ENCODE data around the gene MAML1. TPM values are rescaled to one million over a fixed set of nuclear protein-coding genes. Genes with fewer than 3 reads are reported as not detected.

The MAML1 gene
- total and polyA plus RNA-seq, 2 experiments from 2014 or later, result 9.6 to 43.9 TPM

DNA sequence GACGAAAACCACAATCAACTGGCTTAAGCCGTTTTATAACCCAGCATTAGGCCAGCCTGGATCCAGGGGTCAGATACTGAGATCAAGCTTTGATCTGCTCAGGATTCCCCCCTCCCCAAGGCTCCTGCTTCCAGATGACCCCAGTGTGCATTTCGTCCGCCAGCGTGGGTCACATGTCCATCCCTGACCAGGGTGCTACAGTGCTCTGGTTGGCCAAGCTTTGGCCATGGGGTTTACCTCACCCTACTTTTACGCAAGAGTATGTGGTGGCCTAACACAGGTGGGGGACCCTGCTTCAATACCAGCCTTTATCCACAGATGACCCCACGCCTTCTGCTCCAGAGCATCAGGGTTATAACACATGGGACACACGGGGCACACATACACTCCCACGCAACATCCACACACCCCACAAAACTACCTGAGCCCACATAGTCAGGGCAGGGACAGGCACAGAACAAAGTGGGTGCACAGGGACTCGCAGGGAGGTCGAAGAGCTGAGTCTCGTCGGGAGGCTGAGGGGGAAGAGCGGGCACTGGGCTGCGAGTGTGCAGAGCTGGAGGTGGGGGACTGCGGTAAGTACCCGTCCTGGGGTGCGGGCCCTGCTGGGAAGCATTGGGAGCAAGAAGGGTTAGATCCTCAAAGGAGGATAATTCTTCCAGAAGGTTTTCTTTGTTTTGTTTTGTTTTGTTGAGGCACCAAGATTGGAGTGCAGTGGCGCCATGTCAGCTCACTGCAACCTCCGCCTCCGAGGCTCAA lies 83.0 kb downstream of the MAML1 start:
- peaks cover 12% of the 10 kb centered on the region; the same call in 1 of the 2 replicates for H3K27me3 ChIP-seq (ENCODE audit: insufficient read depth)
- H3F3A ChIP-seq (replicated peaks; ENCODE audit: low read depth), result peaks cover 33% of the 10 kb centered on the region
- no peaks in the 10 kb centered on the region; the same call in 1 of the 2 replicates for H4K20me1 ChIP-seq (replicated peaks; ENCODE audit: insufficient read depth)
- H3K9me2 ChIP-seq (ENCODE audit: insufficient read depth), result no peaks in the 10 kb centered on the region
- peak overlapping the region; percentile 84; the same call in 1 of the 2 replicates for H3K4me2 ChIP-seq
- H3K27me3 Mint-ChIP-seq (ENCODE audit: insufficient read depth, low read depth, poor library complexity), result peaks cover 36% of the 10 kb centered on the region
- peaks cover 33% of the 10 kb centered on the region for H3K4me1 ChIP-seq (ENCODE audit: insufficient read depth)
- no peaks in the 10 kb centered on the region for H3K9me3 Mint-ChIP-seq
- no peak for ATAC-seq
- DNase-seq (ENCODE audit: low spot score), result no peak
- peaks cover 5% of the 10 kb centered on the region; the same call in 1 of the 2 replicates for H3K36me3 ChIP-seq (ENCODE audit: insufficient read depth)
- no peaks in the 10 kb centered on the region for H3K79me2 ChIP-seq (replicated peaks; ENCODE audit: insufficient read depth)
- peaks cover 32% of the 10 kb centered on the region for H3K36me3 Mint-ChIP-seq (ENCODE audit: low read depth)
- H3K4me3 Mint-ChIP-seq, result peak overlapping the region; percentile 58
- H3K4me3 ChIP-seq, result peak overlapping the region; percentile 57; the same call in 1 of the 2 replicates
- TF ChIP-seq, protein P1, sequence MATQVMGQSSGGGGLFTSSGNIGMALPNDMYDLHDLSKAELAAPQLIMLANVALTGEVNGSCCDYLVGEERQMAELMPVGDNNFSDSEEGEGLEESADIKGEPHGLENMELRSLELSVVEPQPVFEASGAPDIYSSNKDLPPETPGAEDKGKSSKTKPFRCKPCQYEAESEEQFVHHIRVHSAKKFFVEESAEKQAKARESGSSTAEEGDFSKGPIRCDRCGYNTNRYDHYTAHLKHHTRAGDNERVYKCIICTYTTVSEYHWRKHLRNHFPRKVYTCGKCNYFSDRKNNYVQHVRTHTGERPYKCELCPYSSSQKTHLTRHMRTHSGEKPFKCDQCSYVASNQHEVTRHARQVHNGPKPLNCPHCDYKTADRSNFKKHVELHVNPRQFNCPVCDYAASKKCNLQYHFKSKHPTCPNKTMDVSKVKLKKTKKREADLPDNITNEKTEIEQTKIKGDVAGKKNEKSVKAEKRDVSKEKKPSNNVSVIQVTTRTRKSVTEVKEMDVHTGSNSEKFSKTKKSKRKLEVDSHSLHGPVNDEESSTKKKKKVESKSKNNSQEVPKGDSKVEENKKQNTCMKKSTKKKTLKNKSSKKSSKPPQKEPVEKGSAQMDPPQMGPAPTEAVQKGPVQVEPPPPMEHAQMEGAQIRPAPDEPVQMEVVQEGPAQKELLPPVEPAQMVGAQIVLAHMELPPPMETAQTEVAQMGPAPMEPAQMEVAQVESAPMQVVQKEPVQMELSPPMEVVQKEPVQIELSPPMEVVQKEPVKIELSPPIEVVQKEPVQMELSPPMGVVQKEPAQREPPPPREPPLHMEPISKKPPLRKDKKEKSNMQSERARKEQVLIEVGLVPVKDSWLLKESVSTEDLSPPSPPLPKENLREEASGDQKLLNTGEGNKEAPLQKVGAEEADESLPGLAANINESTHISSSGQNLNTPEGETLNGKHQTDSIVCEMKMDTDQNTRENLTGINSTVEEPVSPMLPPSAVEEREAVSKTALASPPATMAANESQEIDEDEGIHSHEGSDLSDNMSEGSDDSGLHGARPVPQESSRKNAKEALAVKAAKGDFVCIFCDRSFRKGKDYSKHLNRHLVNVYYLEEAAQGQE (IDR thresholded peaks at IDR 0.05; ENCODE audit: unreplicated experiment), result no peak
- TF ChIP-seq CTCF (conservative IDR thresholded peaks at IDR 0.05; ENCODE audit: low read depth in 2 of 2) (no peak), ZNF331 (CRISPR knock-in tag; IDR thresholded peaks at IDR 0.05; ENCODE audit: low read depth) (no peak), STAT1 (IDR thresholded peaks at IDR 0.05; ENCODE audit: unreplicated experiment) (no peak), POLR2AphosphoS5 (IDR thresholded peaks at IDR 0.05; ENCODE audit: low read depth) (no peak), JUNB (IDR thresholded peaks at IDR 0.05; ENCODE audit: unreplicated experiment) (no peak), EZH2phosphoT487 (IDR thresholded peaks at IDR 0.05; ENCODE audit: unreplicated experiment) (no peak), ETS1 (IDR thresholded peaks at IDR 0.05) (no peak), NANOG (IDR thresholded peaks at IDR 0.05; ENCODE audit: borderline replicate concordance) (no peak), ZNF114 (CRISPR knock-in tag; IDR thresholded peaks at IDR 0.05) (no peak), CREB1 (CRISPR knock-in tag; IDR thresholded peaks at IDR 0.05; ENCODE audit: low read depth) (no peak), EZH2 (IDR thresholded peaks at IDR 0.05; ENCODE audit: low read depth, unreplicated experiment) (no peak)
- TF ChIP-seq, protein P2, sequence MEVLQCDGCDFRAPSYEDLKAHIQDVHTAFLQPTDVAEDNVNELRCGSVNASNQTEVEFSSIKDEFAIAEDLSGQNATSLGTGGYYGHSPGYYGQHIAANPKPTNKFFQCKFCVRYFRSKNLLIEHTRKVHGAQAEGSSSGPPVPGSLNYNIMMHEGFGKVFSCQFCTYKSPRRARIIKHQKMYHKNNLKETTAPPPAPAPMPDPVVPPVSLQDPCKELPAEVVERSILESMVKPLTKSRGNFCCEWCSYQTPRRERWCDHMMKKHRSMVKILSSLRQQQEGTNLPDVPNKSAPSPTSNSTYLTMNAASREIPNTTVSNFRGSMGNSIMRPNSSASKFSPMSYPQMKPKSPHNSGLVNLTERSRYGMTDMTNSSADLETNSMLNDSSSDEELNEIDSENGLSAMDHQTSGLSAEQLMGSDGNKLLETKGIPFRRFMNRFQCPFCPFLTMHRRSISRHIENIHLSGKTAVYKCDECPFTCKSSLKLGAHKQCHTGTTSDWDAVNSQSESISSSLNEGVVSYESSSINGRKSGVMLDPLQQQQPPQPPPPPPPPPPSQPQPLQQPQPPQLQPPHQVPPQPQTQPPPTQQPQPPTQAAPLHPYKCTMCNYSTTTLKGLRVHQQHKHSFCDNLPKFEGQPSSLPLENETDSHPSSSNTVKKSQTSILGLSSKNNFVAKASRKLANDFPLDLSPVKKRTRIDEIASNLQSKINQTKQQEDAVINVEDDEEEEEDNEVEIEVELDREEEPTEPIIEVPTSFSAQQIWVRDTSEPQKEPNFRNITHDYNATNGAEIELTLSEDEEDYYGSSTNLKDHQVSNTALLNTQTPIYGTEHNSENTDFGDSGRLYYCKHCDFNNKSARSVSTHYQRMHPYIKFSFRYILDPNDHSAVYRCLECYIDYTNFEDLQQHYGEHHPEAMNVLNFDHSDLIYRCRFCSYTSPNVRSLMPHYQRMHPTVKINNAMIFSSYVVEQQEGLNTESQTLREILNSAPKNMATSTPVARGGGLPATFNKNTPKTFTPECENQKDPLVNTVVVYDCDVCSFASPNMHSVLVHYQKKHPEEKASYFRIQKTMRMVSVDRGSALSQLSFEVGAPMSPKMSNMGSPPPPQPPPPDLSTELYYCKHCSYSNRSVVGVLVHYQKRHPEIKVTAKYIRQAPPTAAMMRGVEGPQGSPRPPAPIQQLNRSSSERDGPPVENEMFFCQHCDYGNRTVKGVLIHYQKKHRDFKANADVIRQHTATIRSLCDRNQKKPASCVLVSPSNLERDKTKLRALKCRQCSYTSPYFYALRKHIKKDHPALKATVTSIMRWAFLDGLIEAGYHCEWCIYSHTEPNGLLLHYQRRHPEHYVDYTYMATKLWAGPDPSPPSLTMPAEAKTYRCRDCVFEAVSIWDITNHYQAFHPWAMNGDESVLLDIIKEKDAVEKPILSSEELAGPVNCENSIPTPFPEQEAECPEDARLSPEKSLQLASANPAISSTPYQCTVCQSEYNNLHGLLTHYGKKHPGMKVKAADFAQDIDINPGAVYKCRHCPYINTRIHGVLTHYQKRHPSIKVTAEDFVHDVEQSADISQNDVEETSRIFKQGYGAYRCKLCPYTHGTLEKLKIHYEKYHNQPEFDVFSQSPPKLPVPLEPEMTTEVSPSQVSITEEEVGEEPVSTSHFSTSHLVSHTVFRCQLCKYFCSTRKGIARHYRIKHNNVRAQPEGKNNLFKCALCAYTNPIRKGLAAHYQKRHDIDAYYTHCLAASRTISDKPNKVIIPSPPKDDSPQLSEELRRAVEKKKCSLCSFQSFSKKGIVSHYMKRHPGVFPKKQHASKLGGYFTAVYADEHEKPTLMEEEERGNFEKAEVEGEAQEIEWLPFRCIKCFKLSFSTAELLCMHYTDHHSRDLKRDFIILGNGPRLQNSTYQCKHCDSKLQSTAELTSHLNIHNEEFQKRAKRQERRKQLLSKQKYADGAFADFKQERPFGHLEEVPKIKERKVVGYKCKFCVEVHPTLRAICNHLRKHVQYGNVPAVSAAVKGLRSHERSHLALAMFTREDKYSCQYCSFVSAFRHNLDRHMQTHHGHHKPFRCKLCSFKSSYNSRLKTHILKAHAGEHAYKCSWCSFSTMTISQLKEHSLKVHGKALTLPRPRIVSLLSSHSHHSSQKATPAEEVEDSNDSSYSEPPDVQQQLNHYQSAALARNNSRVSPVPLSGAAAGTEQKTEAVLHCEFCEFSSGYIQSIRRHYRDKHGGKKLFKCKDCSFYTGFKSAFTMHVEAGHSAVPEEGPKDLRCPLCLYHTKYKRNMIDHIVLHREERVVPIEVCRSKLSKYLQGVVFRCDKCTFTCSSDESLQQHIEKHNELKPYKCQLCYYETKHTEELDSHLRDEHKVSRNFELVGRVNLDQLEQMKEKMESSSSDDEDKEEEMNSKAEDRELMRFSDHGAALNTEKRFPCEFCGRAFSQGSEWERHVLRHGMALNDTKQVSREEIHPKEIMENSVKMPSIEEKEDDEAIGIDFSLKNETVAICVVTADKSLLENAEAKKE (CRISPR knock-in tag; IDR thresholded peaks at IDR 0.05), result no peak
- H3K27ac Mint-ChIP-seq, result no peak overlapping the region
- peaks cover 33% of the 10 kb centered on the region for H3K4me1 Mint-ChIP-seq
- no peak overlapping the region for H3K27ac ChIP-seq (ENCODE audit: low read depth)
- no peak overlapping the region for H2AFZ ChIP-seq

Data from GM23338 (cell line).